ENCODE data around the gene DIS3. TPM values are rescaled to one million over a fixed set of nuclear protein-coding genes. Genes with fewer than 3 reads are reported as not detected.

Gene DIS3
- total RNA-seq, 1 donor from 2014 or later, result 62.0 TPM

GRCh38 chr13:72754111-72754510 lies 27.6 kb downstream of the DIS3 start:
- H3K79me2 ChIP-seq (ENCODE audit: low read depth), result peaks cover 9% of the 10 kb centered on the region
- H3K9me3 Mint-ChIP-seq, result no peaks in the 10 kb centered on the region
- H3F3A ChIP-seq (ENCODE audit: low read depth), result peaks cover 7% of the 10 kb centered on the region
- H3K4me3 Mint-ChIP-seq, result no peak overlapping the region
- H3K27ac Mint-ChIP-seq, result no peak overlapping the region
- H2AFZ ChIP-seq (replicated peaks), result no peak overlapping the region
- H3K4me2 ChIP-seq, result no peak overlapping the region
- no peaks in the 10 kb centered on the region for H3K4me1 ChIP-seq
- no peak for DNase-seq (ENCODE audit: low spot score)
- H3K27me3 ChIP-seq, result no peaks in the 10 kb centered on the region
- peaks cover 29% of the 10 kb centered on the region for H3K36me3 Mint-ChIP-seq
- H3K4me3 ChIP-seq, result no peak overlapping the region
- H3K36me3 ChIP-seq, result peaks cover 29% of the 10 kb centered on the region
- peaks cover 4% of the 10 kb centered on the region for H3K9me3 ChIP-seq (ENCODE audit: low read depth)
- H3K9ac ChIP-seq, result no peak overlapping the region
- no peaks in the 10 kb centered on the region for H3K27me3 Mint-ChIP-seq (ENCODE audit: insufficient read depth, low read depth)
- peaks cover 5% of the 10 kb centered on the region for H4K20me1 ChIP-seq (ENCODE audit: low read depth)
- no peak for TF ChIP-seq EZH2 (IDR thresholded peaks at IDR 0.05)
- TF ChIP-seq EZH2phosphoT487 (IDR thresholded peaks at IDR 0.05), result no peak
- no peak for TF ChIP-seq CTCF (IDR thresholded peaks at IDR 0.05)
- H3K4me1 Mint-ChIP-seq, result no peaks in the 10 kb centered on the region
- H3K27ac ChIP-seq, result no peak overlapping the region

GRCh38 chr13:72751220-72751619 lies 30.5 kb downstream of the DIS3 start:
- DNase-seq (ENCODE audit: low spot score), result no peak
- no peaks in the 10 kb centered on the region for H3K27me3 Mint-ChIP-seq (ENCODE audit: insufficient read depth, low read depth)
- no peaks in the 10 kb centered on the region for H3K4me1 Mint-ChIP-seq
- Histone ChIP-seq H3K4me3 (no peak overlapping the region), H4K20me1 (ENCODE audit: low read depth) (peaks cover 5% of the 10 kb centered on the region), H3K4me1 (no peaks in the 10 kb centered on the region), H2AFZ (replicated peaks) (no peak overlapping the region), H3K27ac (no peak overlapping the region), H3K9me3 (ENCODE audit: low read depth) (peaks cover 4% of the 10 kb centered on the region), H3K27me3 (no peaks in the 10 kb centered on the region), H3K36me3 (peaks cover 44% of the 10 kb centered on the region), H3F3A (ENCODE audit: low read depth) (no peaks in the 10 kb centered on the region), H3K4me2 (no peak overlapping the region), H3K9ac (no peak overlapping the region), H3K79me2 (ENCODE audit: low read depth) (peaks cover 13% of the 10 kb centered on the region)
- H3K9me3 Mint-ChIP-seq, result no peaks in the 10 kb centered on the region
- no peak for TF ChIP-seq CTCF (IDR thresholded peaks at IDR 0.05)
- TF ChIP-seq EZH2phosphoT487 (IDR thresholded peaks at IDR 0.05), result no peak
- TF ChIP-seq EZH2 (IDR thresholded peaks at IDR 0.05), result no peak
- H3K4me3 Mint-ChIP-seq, result no peak overlapping the region
- peaks cover 34% of the 10 kb centered on the region for H3K36me3 Mint-ChIP-seq
- no peak overlapping the region for H3K27ac Mint-ChIP-seq

GRCh38 chr13:72745260-72745659 lies 36.4 kb downstream of the DIS3 start:
- no peaks in the 10 kb centered on the region for H3K27me3 ChIP-seq
- H3K4me2 ChIP-seq, result no peak overlapping the region
- DNase-seq (ENCODE audit: low spot score), result no peak
- no peak overlapping the region for H3K27ac ChIP-seq
- Mint-ChIP-seq H3K4me3 (no peak overlapping the region), H3K4me1 (no peaks in the 10 kb centered on the region), H3K36me3 (peaks cover 22% of the 10 kb centered on the region), H3K27ac (no peak overlapping the region), H3K9me3 (no peaks in the 10 kb centered on the region), H3K27me3 (ENCODE audit: insufficient read depth, low read depth) (peaks cover 2% of the 10 kb centered on the region)
- H2AFZ ChIP-seq (replicated peaks), result no peak overlapping the region
- no peaks in the 10 kb centered on the region for H3K4me1 ChIP-seq
- H3K9me3 ChIP-seq (ENCODE audit: low read depth), result no peaks in the 10 kb centered on the region
- TF ChIP-seq EZH2phosphoT487 (IDR thresholded peaks at IDR 0.05) (no peak), CTCF (IDR thresholded peaks at IDR 0.05) (no peak), EZH2 (IDR thresholded peaks at IDR 0.05) (no peak)
- H4K20me1 ChIP-seq (ENCODE audit: low read depth), result peaks cover 13% of the 10 kb centered on the region
- peaks cover 44% of the 10 kb centered on the region for H3K36me3 ChIP-seq
- no peak overlapping the region for H3K9ac ChIP-seq
- no peaks in the 10 kb centered on the region for H3F3A ChIP-seq (ENCODE audit: low read depth)
- peaks cover 25% of the 10 kb centered on the region for H3K79me2 ChIP-seq (ENCODE audit: low read depth)
- H3K4me3 ChIP-seq, result no peak overlapping the region

Data from neural progenitor cell (in vitro differentiated cells).